Loucy (cell line): Measurements from ENCODE around the gene CACHD1.

Experiments
- EZH2phosphoT487 ChIP-seq: fragments of 200-600 bp; IDR thresholded peaks from 2 replicates; pipeline ENCODE4 v1.6.1; 2018; ENCODE audit warnings: antibody characterized with exemption, mild to moderate bottlenecking, moderate library complexity, borderline replicate concordance
- TF ChIP-seq, protein P1 (sequence below): fragments of 200-600 bp; sonication (generic); conservative IDR thresholded peaks from 2 replicates; pipeline ENCODE4 v1.5.1; 2014; ENCODE audit warnings: mild to moderate bottlenecking, antibody characterized with exemption, low read length

DNA sequence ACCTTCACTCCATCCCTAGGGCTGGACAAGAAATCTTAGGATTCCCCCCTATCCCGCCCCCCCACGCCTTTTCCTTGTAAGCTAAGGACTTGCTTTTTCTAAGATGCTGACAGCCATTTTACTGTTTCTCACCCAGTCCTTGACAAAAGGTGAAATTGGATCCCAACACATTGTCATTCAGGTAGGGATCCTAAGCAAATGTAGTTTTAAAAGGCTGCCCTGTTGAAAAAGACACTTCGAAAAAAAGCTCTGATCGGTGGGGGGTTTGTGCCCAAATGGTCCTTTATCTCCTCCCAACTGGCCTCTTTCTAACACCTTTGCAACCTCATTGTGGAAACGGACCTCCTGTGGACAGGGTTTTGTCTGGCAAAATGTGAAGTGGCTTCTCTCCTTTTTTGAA lies 2.9 kb downstream of the CACHD1 start:
- TF ChIP-seq, protein P1, sequence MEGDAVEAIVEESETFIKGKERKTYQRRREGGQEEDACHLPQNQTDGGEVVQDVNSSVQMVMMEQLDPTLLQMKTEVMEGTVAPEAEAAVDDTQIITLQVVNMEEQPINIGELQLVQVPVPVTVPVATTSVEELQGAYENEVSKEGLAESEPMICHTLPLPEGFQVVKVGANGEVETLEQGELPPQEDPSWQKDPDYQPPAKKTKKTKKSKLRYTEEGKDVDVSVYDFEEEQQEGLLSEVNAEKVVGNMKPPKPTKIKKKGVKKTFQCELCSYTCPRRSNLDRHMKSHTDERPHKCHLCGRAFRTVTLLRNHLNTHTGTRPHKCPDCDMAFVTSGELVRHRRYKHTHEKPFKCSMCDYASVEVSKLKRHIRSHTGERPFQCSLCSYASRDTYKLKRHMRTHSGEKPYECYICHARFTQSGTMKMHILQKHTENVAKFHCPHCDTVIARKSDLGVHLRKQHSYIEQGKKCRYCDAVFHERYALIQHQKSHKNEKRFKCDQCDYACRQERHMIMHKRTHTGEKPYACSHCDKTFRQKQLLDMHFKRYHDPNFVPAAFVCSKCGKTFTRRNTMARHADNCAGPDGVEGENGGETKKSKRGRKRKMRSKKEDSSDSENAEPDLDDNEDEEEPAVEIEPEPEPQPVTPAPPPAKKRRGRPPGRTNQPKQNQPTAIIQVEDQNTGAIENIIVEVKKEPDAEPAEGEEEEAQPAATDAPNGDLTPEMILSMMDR = no peak
- TF ChIP-seq EZH2phosphoT487 = no peak
